Esophagus muscularis mucosa (tissue), 3 donors: ENCODE results near the gene RFC5.

ENCODE experiments used
- CTCF ChIP-seq, 3 experiments: fragments of 200-600 bp in 2 of 3; fragments of 450-650 bp in 1 of 3; sonication (generic) in 2 of 3; IDR thresholded peaks; one replicate each; pipeline ENCODE4 v1.5.1; 2017 to 2019; ENCODE audit warnings: antibody characterized with exemption in 3 of 3, mild to moderate bottlenecking in 2 of 3, moderate library complexity in 1 of 3
- POLR2A ChIP-seq: fragments of 450-650 bp; IDR thresholded peaks from one replicate; pipeline ENCODE4 v1.6.1; 2017; ENCODE audit warnings: antibody characterized with exemption, moderate library complexity, mild to moderate bottlenecking, low read depth
- POLR2AphosphoS5 ChIP-seq, 2 donors: sonication (generic); formaldehyde crosslinking; IDR thresholded peaks; one replicate each; pipeline ENCODE4 v1.6.1; 2017; ENCODE audit warnings: antibody characterized with exemption in 2 of 2

GRCh38 chr12:118035190-118036041 lies 18.9 kb downstream of the RFC5 start:
- TF ChIP-seq CTCF (IDR thresholded peaks at IDR 0.05) (no peak), POLR2A (no peak), POLR2AphosphoS5 (IDR thresholded peaks at IDR 0.05) (no peak)
